GM19193 (cell line): Measurements from ENCODE around the gene STK11IP.

Source experiments
- POLR2A ChIP-seq: IDR thresholded peaks from 4 replicates; pipeline ENCODE4 v1.6.1; 2011; ENCODE audit not compliant: insufficient read depth, insufficient read length; ENCODE audit errors: extremely low read depth

The STK11IP gene

GRCh38 chr2:219648963-219649362 is 51.3 kb downstream of the STK11IP start:
- no peak for TF ChIP-seq POLR2A

GRCh38 chr2:219650426-219651248 is 53.0 kb downstream of the STK11IP start:
- no peak for TF ChIP-seq POLR2A

- no peak for TF ChIP-seq POLR2A
Measured at GRCh38 chr2:219656526-219656925, 58.9 kb downstream of the STK11IP start.

GRCh38 chr2:219658196-219658846 is 60.7 kb downstream of the STK11IP start:
- no peak for TF ChIP-seq POLR2A

- TF ChIP-seq POLR2A, result no peak
Measured at GRCh38 chr2:219658874-219659273, 61.2 kb downstream of the STK11IP start.

GRCh38 chr2:219661197-219661954 is 63.7 kb downstream of the STK11IP start:
- no peak for TF ChIP-seq POLR2A

GRCh38 chr2:219661955-219662395 is 64.3 kb downstream of the STK11IP start:
- TF ChIP-seq POLR2A, result no peak

- TF ChIP-seq POLR2A, result no peak
Measured at GRCh38 chr2:219662566-219662965, 64.9 kb downstream of the STK11IP start.

- TF ChIP-seq POLR2A, result no peak
Measured at GRCh38 chr2:219663116-219663762, 65.6 kb downstream of the STK11IP start.

- no peak for TF ChIP-seq POLR2A
Measured at GRCh38 chr2:219664041-219664440, 66.4 kb downstream of the STK11IP start.

- TF ChIP-seq POLR2A, result no peak
Measured at GRCh38 chr2:219664944-219665343, 67.3 kb downstream of the STK11IP start.

GRCh38 chr2:219665926-219666325 is 68.3 kb downstream of the STK11IP start:
- TF ChIP-seq POLR2A, result no peak
